ENCODE measurements around the gene ACBD6.

DNA sequence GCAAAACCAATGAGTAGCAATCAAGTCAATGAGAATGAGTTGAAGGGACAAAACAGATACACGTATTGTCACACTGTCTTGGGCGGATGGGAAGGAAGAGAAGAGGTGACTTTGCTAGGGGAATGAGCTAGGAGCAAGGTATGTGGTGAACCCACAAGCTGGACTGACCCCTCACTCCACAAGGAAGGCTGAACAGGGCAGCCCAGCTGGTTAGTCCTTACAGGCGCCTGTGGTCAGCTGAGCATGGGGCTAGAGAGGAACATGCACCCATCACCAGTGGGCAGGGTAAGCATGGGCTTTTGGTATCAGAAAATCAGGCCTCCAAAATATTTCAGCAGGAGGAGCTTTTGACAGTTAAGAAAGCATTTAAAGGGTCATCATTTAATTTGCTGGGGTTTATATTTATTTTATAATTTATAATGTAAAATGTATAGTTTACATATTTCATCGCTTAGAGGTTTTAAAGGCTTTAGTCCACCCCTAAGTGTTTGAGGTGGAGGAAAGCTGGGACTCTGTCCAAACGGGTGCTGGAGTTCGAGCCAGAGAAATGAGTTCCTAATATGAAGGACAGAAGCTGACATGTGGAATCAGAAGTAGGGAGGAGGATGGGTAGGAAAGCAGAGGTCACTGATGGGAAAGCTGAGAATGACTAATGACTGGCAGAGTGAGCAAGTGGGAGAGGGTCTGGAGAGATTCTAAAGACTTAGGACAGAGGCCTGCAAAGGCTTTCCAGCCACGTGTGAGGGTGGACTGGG is 22.0 kb upstream of the ACBD6 start:
- TF ChIP-seq, protein P1, sequence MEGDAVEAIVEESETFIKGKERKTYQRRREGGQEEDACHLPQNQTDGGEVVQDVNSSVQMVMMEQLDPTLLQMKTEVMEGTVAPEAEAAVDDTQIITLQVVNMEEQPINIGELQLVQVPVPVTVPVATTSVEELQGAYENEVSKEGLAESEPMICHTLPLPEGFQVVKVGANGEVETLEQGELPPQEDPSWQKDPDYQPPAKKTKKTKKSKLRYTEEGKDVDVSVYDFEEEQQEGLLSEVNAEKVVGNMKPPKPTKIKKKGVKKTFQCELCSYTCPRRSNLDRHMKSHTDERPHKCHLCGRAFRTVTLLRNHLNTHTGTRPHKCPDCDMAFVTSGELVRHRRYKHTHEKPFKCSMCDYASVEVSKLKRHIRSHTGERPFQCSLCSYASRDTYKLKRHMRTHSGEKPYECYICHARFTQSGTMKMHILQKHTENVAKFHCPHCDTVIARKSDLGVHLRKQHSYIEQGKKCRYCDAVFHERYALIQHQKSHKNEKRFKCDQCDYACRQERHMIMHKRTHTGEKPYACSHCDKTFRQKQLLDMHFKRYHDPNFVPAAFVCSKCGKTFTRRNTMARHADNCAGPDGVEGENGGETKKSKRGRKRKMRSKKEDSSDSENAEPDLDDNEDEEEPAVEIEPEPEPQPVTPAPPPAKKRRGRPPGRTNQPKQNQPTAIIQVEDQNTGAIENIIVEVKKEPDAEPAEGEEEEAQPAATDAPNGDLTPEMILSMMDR (conservative IDR thresholded peaks at IDR 0.05; ENCODE audit: low read depth, low read length): no peak
- no peak for TF ChIP-seq EZH2 (IDR thresholded peaks at IDR 0.05; ENCODE audit: borderline replicate concordance, low read depth, low read length, poor library complexity, severe bottlenecking)
